Uterus (tissue), 4 donors: ENCODE data around the gene RAET1E. TPM values are rescaled to one million over a fixed set of nuclear protein-coding genes. Genes with fewer than 3 reads are reported as not detected.
"Not testable (repeated sequence)": the region's sequence is repeated elsewhere in the genome, so short reads cannot be mapped to it uniquely, and the experiment has no call there.

Experiments
- DNase-seq, 2 donors: peaks; one replicate each; pipeline ENCODE4 v3.0.0-alpha.2; 2019 to 2020
- H3K27ac ChIP-seq, 2 donors: fragments of 200-600 bp; sonication (generic); 1 replicate in 1 of 2; 2 replicates in 1 of 2; pipeline ENCODE4 v1.5.1; 2016 to 2018
- H3K27me3 ChIP-seq, 2 donors: fragments of 200-600 bp; sonication (generic); one replicate each; pipeline ENCODE4 v1.5.1; 2018 to 2019; ENCODE audit warnings: control low read depth in 1 of 2
- H3K36me3 ChIP-seq, 2 donors: fragments of 200-600 bp; sonication (generic); one replicate each; pipeline ENCODE4 v1.5.1; 2019; ENCODE audit warnings: control low read depth in 1 of 2
- H3K4me1 ChIP-seq, 2 donors: fragments of 200-600 bp; sonication (generic); one replicate each; pipeline ENCODE4 v1.5.1; 2018 to 2019; ENCODE audit warnings: control low read depth in 1 of 2
- H3K4me3 ChIP-seq, 2 donors: fragments of 200-600 bp; sonication (generic); 1 replicate in 1 of 2; 2 replicates in 1 of 2; pipeline ENCODE4 v1.5.1; 2018 to 2019; ENCODE audit warnings: mild to moderate bottlenecking in 1 of 2
- H3K9me3 ChIP-seq, 2 donors: fragments of 200-600 bp; sonication (generic); one replicate each; pipeline ENCODE4 v1.5.1; 2019; ENCODE audit warnings: control low read depth in 1 of 2
- POLR2A ChIP-seq, 2 donors: fragments of 450-650 bp; IDR thresholded peaks; one replicate each; pipeline ENCODE4 v1.6.1; 2016; ENCODE audit warnings: antibody characterized with exemption in 2 of 2, mild to moderate bottlenecking in 1 of 2, moderate library complexity in 1 of 2
- intact Hi-C: fragments of 100-400 bp; cut with DNase I; formaldehyde crosslinking; loops from one replicate; pipeline ENCODE4 v1.15.1; 2023; ENCODE audit warnings: low total_unique reads
- total RNA-seq, 4 donors: library from RNA; depleted of rRNA in 3 of 4; stranded (reverse); fragments of >200 nt in 3 of 4; gene quantifications; one replicate each; pipeline versions ENCODE4 v1.1.0 to v1.2.4, GENCODE V29; 2014 to 2023
- TF ChIP-seq, protein P1 (sequence below), 4 experiments: fragments of 200-600 bp in 2 of 4; fragments of 450-650 bp in 2 of 4; sonication (generic) in 2 of 4; IDR thresholded peaks; one replicate each; pipeline ENCODE4 v1.5.1; 2016 to 2019; ENCODE audit warnings: antibody characterized with exemption in 4 of 4, mild to moderate bottlenecking in 2 of 4, moderate library complexity in 1 of 4
- donor health status: DM: yes; HTN: yes; CAD: no.

Gene RAET1E
- total RNA-seq, 4 donors from 2014 or later = 0.55 TPM; not detected in 3

DNA sequence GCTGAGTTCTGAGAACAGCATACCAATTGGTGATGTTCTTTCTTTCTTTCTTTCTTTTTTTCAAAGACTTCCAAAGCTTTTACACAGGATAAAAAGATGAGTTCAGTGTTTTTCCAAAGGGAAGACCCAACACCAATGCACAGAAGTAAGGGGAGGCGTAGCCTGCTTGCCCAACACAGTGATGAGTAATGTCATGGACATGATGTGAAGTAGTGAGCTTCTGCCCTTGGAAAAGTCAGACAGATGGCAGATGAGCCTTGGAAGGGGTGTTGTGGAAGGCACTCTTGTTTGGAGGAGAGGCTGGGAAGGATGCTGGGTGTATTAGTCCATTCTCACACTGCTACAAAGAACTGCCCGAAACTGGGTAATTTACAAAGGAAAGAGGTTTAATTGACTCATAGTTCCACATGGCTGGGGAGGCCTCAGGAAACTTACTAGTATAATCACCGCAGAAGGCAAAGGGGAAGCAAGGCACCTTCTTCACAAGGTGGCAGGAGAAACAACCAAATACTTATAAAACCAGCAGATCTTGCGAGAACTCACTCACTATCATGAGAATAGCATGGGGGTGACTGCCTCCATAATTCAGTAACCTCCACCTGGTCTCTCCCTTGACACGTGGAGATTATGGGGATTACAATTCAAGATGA, 46.3 kb downstream of the RAET1E start:
- no peak overlapping the region for H3K4me3 ChIP-seq
- TF ChIP-seq POLR2A (IDR thresholded peaks at IDR 0.05) = no peak
- TF ChIP-seq, protein P1, sequence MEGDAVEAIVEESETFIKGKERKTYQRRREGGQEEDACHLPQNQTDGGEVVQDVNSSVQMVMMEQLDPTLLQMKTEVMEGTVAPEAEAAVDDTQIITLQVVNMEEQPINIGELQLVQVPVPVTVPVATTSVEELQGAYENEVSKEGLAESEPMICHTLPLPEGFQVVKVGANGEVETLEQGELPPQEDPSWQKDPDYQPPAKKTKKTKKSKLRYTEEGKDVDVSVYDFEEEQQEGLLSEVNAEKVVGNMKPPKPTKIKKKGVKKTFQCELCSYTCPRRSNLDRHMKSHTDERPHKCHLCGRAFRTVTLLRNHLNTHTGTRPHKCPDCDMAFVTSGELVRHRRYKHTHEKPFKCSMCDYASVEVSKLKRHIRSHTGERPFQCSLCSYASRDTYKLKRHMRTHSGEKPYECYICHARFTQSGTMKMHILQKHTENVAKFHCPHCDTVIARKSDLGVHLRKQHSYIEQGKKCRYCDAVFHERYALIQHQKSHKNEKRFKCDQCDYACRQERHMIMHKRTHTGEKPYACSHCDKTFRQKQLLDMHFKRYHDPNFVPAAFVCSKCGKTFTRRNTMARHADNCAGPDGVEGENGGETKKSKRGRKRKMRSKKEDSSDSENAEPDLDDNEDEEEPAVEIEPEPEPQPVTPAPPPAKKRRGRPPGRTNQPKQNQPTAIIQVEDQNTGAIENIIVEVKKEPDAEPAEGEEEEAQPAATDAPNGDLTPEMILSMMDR (IDR thresholded peaks at IDR 0.05) = no peak
- H3K27ac ChIP-seq = no peak overlapping the region
- H3K36me3 ChIP-seq = no peaks in the 10 kb centered on the region
- H3K4me1 ChIP-seq = peaks cover 0 to 10% of the 10 kb centered on the region in 2 donors
- H3K9me3 ChIP-seq = no peaks in the 10 kb centered on the region
- intact Hi-C loops = no loop called here
- no peak for DNase-seq
- H3K27me3 ChIP-seq = no peaks in the 10 kb centered on the region

- H3K36me3 ChIP-seq, H3K27ac ChIP-seq, intact Hi-C loops, H3K4me3 ChIP-seq, DNase-seq, H3K9me3 ChIP-seq, H3K27me3 ChIP-seq, H3K4me1 ChIP-seq: not testable (repeated sequence)
Measured at GRCh38 chr6:149848343-149848742, 49.6 kb downstream of the RAET1E start.

Other genes with a start within 250 kb of the RAET1E start
- gene KATNA1, start 249.4 kb downstream of the RAET1E start, total RNA-seq = 10 to 100 TPM; 15.6 to 80.2 (median 32.3) TPM
- gene LATS1, start 180.0 kb downstream of the RAET1E start, total RNA-seq = 10 to 100 TPM in 3 of 4 donors, 1 to 10 TPM in 1; 8.5 to 45.4 (median 27.4) TPM
- 10 to 100 TPM; 20.2 to 71.2 (median 48.3) TPM for gene NUP43, start 151.6 kb downstream of the RAET1E start, total RNA-seq
- gene PCMT1, start 148.4 kb downstream of the RAET1E start, total RNA-seq = 100 to 1,000 TPM in 2 of 4 donors, 10 to 100 TPM in 2; 34.4 to 147 (median 88.6) TPM
- 10 to 100 TPM; 22.0 to 61.7 (median 29.8) TPM for gene LRP11, start 33.8 kb downstream of the RAET1E start, total RNA-seq
- gene RAET1G, start 25.0 kb upstream of the RAET1E start, total RNA-seq = 1 to 10 TPM in 1 of 4 donors, not detected in 3; 1.4 TPM
- gene ULBP2, start 43.9 kb upstream of the RAET1E start, total RNA-seq = under 1 TPM in 2 of 4 donors, not detected in 2; 0.21 to 0.34 TPM
- not detected for gene ULBP1, start 65.8 kb upstream of the RAET1E start, total RNA-seq
- not detected for gene RAET1L, start 127.4 kb upstream of the RAET1E start, total RNA-seq
- gene ULBP3, start 171.0 kb upstream of the RAET1E start, total RNA-seq = 1 to 10 TPM in 1 of 4 donors, under 1 TPM in 1, not detected in 2; 0.61 to 2.9 TPM
- gene PPP1R14C, start 244.9 kb upstream of the RAET1E start, total RNA-seq = 1 to 10 TPM in 2 of 4 donors, not detected in 2; 2.1 to 2.9 TPM